ENCODE data around the gene MSI2.
A peak's percentile ranks its signal among the peaks of the same experiment; 100 is the strongest.

The MSI2 gene

DNA sequence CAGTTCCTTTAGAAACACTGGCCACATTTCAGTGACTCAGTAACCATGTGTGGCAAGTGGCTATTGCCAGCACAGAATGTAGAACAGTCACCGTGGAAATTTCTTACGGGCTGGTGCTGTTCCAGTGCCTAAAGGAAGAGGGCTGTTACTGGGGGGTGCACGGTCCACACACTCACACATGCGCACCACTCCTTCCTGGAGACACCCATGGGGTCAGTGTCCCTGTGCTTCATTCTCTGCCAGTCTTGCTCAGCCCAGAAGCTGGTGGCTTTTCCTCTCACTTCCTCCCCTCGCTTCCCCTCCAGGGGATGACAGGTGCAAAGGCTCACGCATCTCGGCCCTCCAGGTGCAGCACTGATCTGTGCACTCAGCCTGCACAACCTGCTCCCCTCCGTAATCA, 373.1 kb downstream of the MSI2 start:
- no peak overlapping the region for H2BK12ac ChIP-seq (ENCODE audit: low read length)
- no peak overlapping the region for H2AFZ ChIP-seq (ENCODE audit: insufficient read depth, low read length, poor library complexity)
- H3K4me1 ChIP-seq (ENCODE audit: control insufficient read depth in 1 of 2, insufficient read depth in 2 of 2, low read length in 2 of 2), result peaks cover 8% of the 10 kb centered on the region in 2 experiments
- no peak overlapping the region for H3K4me2 ChIP-seq (ENCODE audit: low read length)
- peak in 1 of 2 donors; percentile 27 for DNase-seq
- no peaks in the 10 kb centered on the region for H3K9me3 ChIP-seq (ENCODE audit: insufficient read depth, low read depth, low read length)
- H3K27ac ChIP-seq (ENCODE audit: low read depth, low read length), result no peak overlapping the region
- H3K4me3 ChIP-seq (ENCODE audit: low read depth, low read length), result no peak overlapping the region
- no peak overlapping the region for H3K4ac ChIP-seq (ENCODE audit: low read depth, low read length)
- H2AK5ac ChIP-seq (ENCODE audit: low read length), result no peak overlapping the region
- no peak overlapping the region for H3K23ac ChIP-seq (ENCODE audit: low read length)
- no peak overlapping the region for H4K91ac ChIP-seq (ENCODE audit: low read depth, low read length)
- no peak overlapping the region for H4K12ac ChIP-seq (ENCODE audit: low read depth, low read length)
- no peak overlapping the region for H2BK5ac ChIP-seq (ENCODE audit: low read depth, low read length, poor library complexity)
- no peak overlapping the region for H2BK120ac ChIP-seq (ENCODE audit: insufficient read depth, low read length, poor library complexity)
- H3K79me1 ChIP-seq (ENCODE audit: low read length), result peaks cover 7% of the 10 kb centered on the region
- H3K9ac ChIP-seq (ENCODE audit: low read length), result no peak overlapping the region
- no peak overlapping the region for H3K14ac ChIP-seq (ENCODE audit: low read length)
- peaks cover 2% of the 10 kb centered on the region for H3K79me2 ChIP-seq (ENCODE audit: control insufficient read depth, insufficient read depth, low read length, poor library complexity)
- no peaks in the 10 kb centered on the region for H3K27me3 ChIP-seq (ENCODE audit: insufficient read depth, low read length)
- H3K18ac ChIP-seq (ENCODE audit: low read length), result no peak overlapping the region
- H3K36me3 ChIP-seq (ENCODE audit: control insufficient read depth in 1 of 2, insufficient read depth in 2 of 2, low read length in 2 of 2), result peaks cover 35 to 43% of the 10 kb centered on the region in 2 experiments
- no CpG with 5 or more reads among the region's 8 CpGs for WGBS (ENCODE audit: extremely low coverage, insufficient coverage, insufficient read length)
- H4K8ac ChIP-seq (ENCODE audit: low read depth, low read length), result no peak overlapping the region

DNA sequence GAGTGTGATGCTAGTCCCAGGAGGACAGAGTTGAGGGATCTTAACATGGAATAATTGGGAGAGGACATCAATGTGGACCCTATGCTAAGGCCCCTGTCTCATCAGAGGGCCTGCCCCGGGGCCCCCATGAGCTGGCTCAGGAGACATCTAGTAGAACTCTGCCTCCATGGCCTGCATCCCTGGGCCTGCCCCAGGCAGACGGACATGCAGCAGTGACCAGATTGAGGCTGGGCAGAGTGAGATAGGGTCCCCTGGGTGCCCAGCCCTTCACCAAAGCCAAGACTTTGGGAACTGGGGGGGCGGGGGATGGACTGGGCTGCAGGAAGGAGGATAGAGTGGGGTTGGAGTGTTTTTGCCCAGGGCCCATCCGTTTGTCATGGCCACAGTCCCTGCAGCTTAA, 373.6 kb downstream of the MSI2 start:
- H3K4me1 ChIP-seq (ENCODE audit: control insufficient read depth in 1 of 2, insufficient read depth in 2 of 2, low read length in 2 of 2), result peaks cover 6 to 7% of the 10 kb centered on the region in 2 experiments
- H3K4ac ChIP-seq (ENCODE audit: low read depth, low read length), result no peak overlapping the region
- WGBS (ENCODE audit: extremely low coverage, insufficient coverage, insufficient read length), result no CpG with 5 or more reads among the region's 4 CpGs
- no peak overlapping the region for H2AK5ac ChIP-seq (ENCODE audit: low read length)
- H3K9me3 ChIP-seq (ENCODE audit: insufficient read depth, low read depth, low read length), result no peaks in the 10 kb centered on the region
- no peaks in the 10 kb centered on the region for H3K27me3 ChIP-seq (ENCODE audit: insufficient read depth, low read length)
- no peak overlapping the region for H2BK120ac ChIP-seq (ENCODE audit: insufficient read depth, low read length, poor library complexity)
- no peak overlapping the region for H3K4me3 ChIP-seq (ENCODE audit: low read depth, low read length)
- H3K4me2 ChIP-seq (ENCODE audit: low read length), result no peak overlapping the region
- H4K12ac ChIP-seq (ENCODE audit: low read depth, low read length), result no peak overlapping the region
- peaks cover 2% of the 10 kb centered on the region for H3K79me2 ChIP-seq (ENCODE audit: control insufficient read depth, insufficient read depth, low read length, poor library complexity)
- H3K9ac ChIP-seq (ENCODE audit: low read length), result no peak overlapping the region
- no peak overlapping the region for H3K18ac ChIP-seq (ENCODE audit: low read length)
- H2BK5ac ChIP-seq (ENCODE audit: low read depth, low read length, poor library complexity), result no peak overlapping the region
- DNase-seq, result no peak
- H3K36me3 ChIP-seq (ENCODE audit: control insufficient read depth in 1 of 2, insufficient read depth in 2 of 2, low read length in 2 of 2), result peaks cover 34 to 43% of the 10 kb centered on the region in 2 experiments
- peaks cover 5% of the 10 kb centered on the region for H3K79me1 ChIP-seq (ENCODE audit: low read length)
- no peak overlapping the region for H2BK12ac ChIP-seq (ENCODE audit: low read length)
- no peak overlapping the region for H4K91ac ChIP-seq (ENCODE audit: low read depth, low read length)
- H3K14ac ChIP-seq (ENCODE audit: low read length), result no peak overlapping the region
- no peak overlapping the region for H2AFZ ChIP-seq (ENCODE audit: insufficient read depth, low read length, poor library complexity)
- H3K27ac ChIP-seq (ENCODE audit: low read depth, low read length), result no peak overlapping the region
- no peak overlapping the region for H4K8ac ChIP-seq (ENCODE audit: low read depth, low read length)
- H3K23ac ChIP-seq (ENCODE audit: low read length), result no peak overlapping the region

DNA sequence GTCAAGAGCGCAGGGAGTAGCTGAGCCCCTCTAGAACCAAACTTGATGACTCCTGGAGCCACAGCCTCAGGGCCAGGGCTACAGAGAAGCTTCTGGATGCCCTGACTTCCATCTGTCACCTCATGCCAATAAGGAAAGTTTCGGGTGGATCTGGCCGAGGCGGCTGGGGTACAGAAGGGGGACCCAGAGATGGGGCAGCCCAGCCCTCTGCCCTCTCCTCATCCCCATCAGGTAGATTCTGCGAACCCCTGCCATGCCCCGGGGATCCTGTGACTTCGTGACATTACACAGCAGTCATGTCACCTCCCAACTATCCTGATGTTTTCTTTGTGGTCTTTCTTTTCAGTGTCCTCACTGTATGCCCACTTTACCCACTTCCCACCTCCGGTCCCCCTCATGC, 374.4 kb downstream of the MSI2 start:
- no peak overlapping the region for H2BK5ac ChIP-seq (ENCODE audit: low read depth, low read length, poor library complexity)
- H3K36me3 ChIP-seq (ENCODE audit: control insufficient read depth in 1 of 2, insufficient read depth in 2 of 2, low read length in 2 of 2), result peaks cover 32 to 43% of the 10 kb centered on the region in 2 experiments
- no peak overlapping the region for H4K8ac ChIP-seq (ENCODE audit: low read depth, low read length)
- H3K27ac ChIP-seq (ENCODE audit: low read depth, low read length), result no peak overlapping the region
- no peak overlapping the region for H3K4ac ChIP-seq (ENCODE audit: low read depth, low read length)
- no peak overlapping the region for H3K9ac ChIP-seq (ENCODE audit: low read length)
- H3K14ac ChIP-seq (ENCODE audit: low read length), result no peak overlapping the region
- no peak for DNase-seq
- H2BK120ac ChIP-seq (ENCODE audit: insufficient read depth, low read length, poor library complexity), result no peak overlapping the region
- H2AK5ac ChIP-seq (ENCODE audit: low read length), result no peak overlapping the region
- no peak overlapping the region for H3K18ac ChIP-seq (ENCODE audit: low read length)
- no peak overlapping the region for H2AFZ ChIP-seq (ENCODE audit: insufficient read depth, low read length, poor library complexity)
- no peak overlapping the region for H4K12ac ChIP-seq (ENCODE audit: low read depth, low read length)
- H4K91ac ChIP-seq (ENCODE audit: low read depth, low read length), result no peak overlapping the region
- H3K9me3 ChIP-seq (ENCODE audit: insufficient read depth, low read depth, low read length), result no peaks in the 10 kb centered on the region
- no peak overlapping the region for H3K23ac ChIP-seq (ENCODE audit: low read length)
- H3K4me2 ChIP-seq (ENCODE audit: low read length), result no peak overlapping the region
- H3K4me3 ChIP-seq (ENCODE audit: low read depth, low read length), result no peak overlapping the region
- H3K79me2 ChIP-seq (ENCODE audit: control insufficient read depth, insufficient read depth, low read length, poor library complexity), result peaks cover 2% of the 10 kb centered on the region
- H2BK12ac ChIP-seq (ENCODE audit: low read length), result no peak overlapping the region
- H3K27me3 ChIP-seq (ENCODE audit: insufficient read depth, low read length), result no peaks in the 10 kb centered on the region
- WGBS (ENCODE audit: extremely low coverage, insufficient coverage, insufficient read length), result no CpG with 5 or more reads among the region's 8 CpGs
- H3K79me1 ChIP-seq (ENCODE audit: low read length), result peaks cover 6% of the 10 kb centered on the region
- peaks cover 7 to 9% of the 10 kb centered on the region in 2 experiments for H3K4me1 ChIP-seq (ENCODE audit: control insufficient read depth in 1 of 2, insufficient read depth in 2 of 2, low read length in 2 of 2)

DNA sequence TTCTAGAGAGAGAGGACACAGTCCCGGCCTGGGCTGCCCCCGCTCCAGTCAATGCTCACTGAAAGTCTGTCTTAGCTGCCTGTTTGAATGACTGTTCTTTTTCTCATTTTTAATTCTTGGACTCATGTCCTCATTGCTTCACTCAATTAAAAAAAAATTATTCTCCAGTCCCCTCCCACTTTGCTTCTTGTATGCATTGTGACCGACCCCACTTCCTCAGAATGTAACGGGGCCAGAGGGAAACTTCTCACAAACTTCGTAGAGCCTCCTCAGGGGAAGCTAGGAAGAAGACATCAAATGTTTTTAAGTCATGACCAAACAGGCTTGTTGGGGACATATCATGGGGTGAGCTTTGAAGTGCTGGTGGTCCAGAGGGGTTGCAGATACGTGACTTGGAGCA, 375.5 kb downstream of the MSI2 start:
- DNase-seq, result no peak
- no CpG with 5 or more reads among the region's 6 CpGs for WGBS (ENCODE audit: extremely low coverage, insufficient coverage, insufficient read length)

More for the DNA sequence above, 375.5 kb downstream of the MSI2 start:
- peaks cover 2% of the 10 kb centered on the region for H3K79me1 ChIP-seq (ENCODE audit: low read length)
- no peak overlapping the region for H3K9ac ChIP-seq (ENCODE audit: low read length)
- H2BK120ac ChIP-seq (ENCODE audit: insufficient read depth, low read length, poor library complexity), result no peak overlapping the region
- no peak overlapping the region for H3K4me3 ChIP-seq (ENCODE audit: low read depth, low read length)
- H4K8ac ChIP-seq (ENCODE audit: low read depth, low read length), result no peak overlapping the region
- H3K36me3 ChIP-seq (ENCODE audit: control insufficient read depth in 1 of 2, insufficient read depth in 2 of 2, low read length in 2 of 2), result peaks cover 25 to 43% of the 10 kb centered on the region in 2 experiments
- H3K27ac ChIP-seq (ENCODE audit: low read depth, low read length), result no peak overlapping the region
- H3K4ac ChIP-seq (ENCODE audit: low read depth, low read length), result no peak overlapping the region
- no peak overlapping the region for H2BK5ac ChIP-seq (ENCODE audit: low read depth, low read length, poor library complexity)
- no peak overlapping the region for H2AK5ac ChIP-seq (ENCODE audit: low read length)
- no peak overlapping the region for H3K18ac ChIP-seq (ENCODE audit: low read length)
- H3K27me3 ChIP-seq (ENCODE audit: insufficient read depth, low read length), result no peaks in the 10 kb centered on the region
- no peaks in the 10 kb centered on the region for H3K79me2 ChIP-seq (ENCODE audit: control insufficient read depth, insufficient read depth, low read length, poor library complexity)
- H2AFZ ChIP-seq (ENCODE audit: insufficient read depth, low read length, poor library complexity), result no peak overlapping the region
- no peak overlapping the region for H3K14ac ChIP-seq (ENCODE audit: low read length)
- peaks cover 7 to 9% of the 10 kb centered on the region in 2 experiments for H3K4me1 ChIP-seq (ENCODE audit: control insufficient read depth in 1 of 2, insufficient read depth in 2 of 2, low read length in 2 of 2)
- no peak overlapping the region for H3K4me2 ChIP-seq (ENCODE audit: low read length)
- H4K91ac ChIP-seq (ENCODE audit: low read depth, low read length), result no peak overlapping the region
- H2BK12ac ChIP-seq (ENCODE audit: low read length), result no peak overlapping the region
- no peaks in the 10 kb centered on the region for H3K9me3 ChIP-seq (ENCODE audit: insufficient read depth, low read depth, low read length)
- H3K23ac ChIP-seq (ENCODE audit: low read length), result no peak overlapping the region
- H4K12ac ChIP-seq (ENCODE audit: low read depth, low read length), result no peak overlapping the region
